HepG2 (cell line): ENCODE measurements around the gene PPP2R5D. TPM values are rescaled to one million over a fixed set of nuclear protein-coding genes. Genes with fewer than 3 reads are reported as not detected.

ENCODE experiments used
- ATM ChIP-seq: fragments of 450-650 bp; IDR thresholded peaks from 2 replicates; pipeline ENCODE4 v1.7.1; 2017; ENCODE audit warnings: mild to moderate bottlenecking, borderline replicate concordance
- ATRX ChIP-seq: sonication (generic); formaldehyde crosslinking; IDR thresholded peaks from 2 replicates; pipeline ENCODE4 v1.4.0; 2020; ENCODE audit warnings: missing genetic modification reagents, borderline replicate concordance
- JARID2 ChIP-seq: sonication (generic); formaldehyde crosslinking; IDR thresholded peaks from 2 replicates; pipeline ENCODE4 v1.8.1; 2023; ENCODE audit warnings: missing genetic modification reagents, inconsistent platforms; ENCODE audit not compliant: insufficient replicate concordance
- KDM6A ChIP-seq: IDR thresholded peaks from 2 replicates; pipeline ENCODE4 v1.6.1; 2016; ENCODE audit warnings: low read depth
- MIER3 ChIP-seq: IDR thresholded peaks from 2 replicates; pipeline ENCODE4 v1.6.1; 2016; ENCODE audit warnings: missing compliant biosample characterization, borderline replicate concordance
- PHB2 ChIP-seq: fragments of 450-650 bp; IDR thresholded peaks from 2 replicates; pipeline ENCODE4 v1.6.1; 2018; ENCODE audit not compliant: partially characterized antibody
- ZNF607 ChIP-seq: sonication (generic); formaldehyde crosslinking; IDR thresholded peaks from 2 replicates; pipeline ENCODE4 v1.5.1; 2020; ENCODE audit warnings: missing genetic modification reagents, mild to moderate bottlenecking, borderline replicate concordance
- polyA plus RNA-seq, 8 experiments: library from polyadenylated mRNA; depleted of rRNA in 3 of 8; stranded (reverse) in 7 of 8; unstranded in 1 of 8; fragments of >200 nt; fragmentation: Illumina TruSeq in 4 of 8; extraction: Trizol in 4 of 8; gene quantifications; 2 replicates each; pipeline versions ENCODE4 v1.2.1 to v1.2.3, GENCODE V29; 2011 to 2016; ENCODE audit warnings: low read depth in 4 of 8, missing spikeins in 1 of 8, mixed read lengths in 1 of 8; ENCODE audit not compliant: insufficient read depth in 1 of 8
- total RNA-seq, 5 experiments: library from RNA; depleted of rRNA; stranded (reverse); fragments of >200 nt; fragmentation: Illumina TruSeq; extraction: Trizol; gene quantifications; 2 replicates each; pipeline ENCODE4 v1.2.3, GENCODE V29; 2016; ENCODE audit warnings: low read depth in 1 of 5
- TF ChIP-seq, protein P1 (sequence below): IDR thresholded peaks from 2 replicates; pipeline ENCODE4 v1.6.1; 2018; ENCODE audit warnings: missing genetic modification reagents, mild to moderate bottlenecking, missing compliant biosample characterization
- TF ChIP-seq, protein P2 (sequence below): sonication (generic); formaldehyde crosslinking; IDR thresholded peaks from 2 replicates; pipeline ENCODE4 v1.4.0; 2020; ENCODE audit warnings: missing genetic modification reagents, borderline replicate concordance
- TF ChIP-seq, protein P3 (sequence below): sonication (generic); formaldehyde crosslinking; IDR thresholded peaks from 2 replicates; pipeline ENCODE4 v1.8.1; 2023; ENCODE audit warnings: mild to moderate bottlenecking, missing genetic modification reagents
- TF ChIP-seq, protein P4 (sequence below): sonication (generic); formaldehyde crosslinking; IDR thresholded peaks from 2 replicates; pipeline ENCODE4 v1.4.0; 2020; ENCODE audit warnings: missing genetic modification reagents
- TF ChIP-seq, protein P5 (sequence below): fragments of 450-650 bp; IDR thresholded peaks from 2 replicates; pipeline ENCODE4 v1.6.1; 2017; ENCODE audit warnings: mild to moderate bottlenecking
- TF ChIP-seq, protein P6 (sequence below): sonication (generic); formaldehyde crosslinking; conservative IDR thresholded peaks from 2 replicates; pipeline ENCODE4 v1.8.1; 2023; ENCODE audit warnings: missing genetic modification reagents
- TF ChIP-seq, protein P7 (sequence below): sonication (generic); formaldehyde crosslinking; IDR thresholded peaks from 2 replicates; pipeline ENCODE4 v1.5.0; 2020; ENCODE audit warnings: missing genetic modification reagents

The PPP2R5D gene
- total and polyA plus RNA-seq, 2 of the 13 experiments (the other 11 are each of a cell fraction or from before 2014, with no cell fraction given), result 53.7 to 60.4 TPM

DNA sequence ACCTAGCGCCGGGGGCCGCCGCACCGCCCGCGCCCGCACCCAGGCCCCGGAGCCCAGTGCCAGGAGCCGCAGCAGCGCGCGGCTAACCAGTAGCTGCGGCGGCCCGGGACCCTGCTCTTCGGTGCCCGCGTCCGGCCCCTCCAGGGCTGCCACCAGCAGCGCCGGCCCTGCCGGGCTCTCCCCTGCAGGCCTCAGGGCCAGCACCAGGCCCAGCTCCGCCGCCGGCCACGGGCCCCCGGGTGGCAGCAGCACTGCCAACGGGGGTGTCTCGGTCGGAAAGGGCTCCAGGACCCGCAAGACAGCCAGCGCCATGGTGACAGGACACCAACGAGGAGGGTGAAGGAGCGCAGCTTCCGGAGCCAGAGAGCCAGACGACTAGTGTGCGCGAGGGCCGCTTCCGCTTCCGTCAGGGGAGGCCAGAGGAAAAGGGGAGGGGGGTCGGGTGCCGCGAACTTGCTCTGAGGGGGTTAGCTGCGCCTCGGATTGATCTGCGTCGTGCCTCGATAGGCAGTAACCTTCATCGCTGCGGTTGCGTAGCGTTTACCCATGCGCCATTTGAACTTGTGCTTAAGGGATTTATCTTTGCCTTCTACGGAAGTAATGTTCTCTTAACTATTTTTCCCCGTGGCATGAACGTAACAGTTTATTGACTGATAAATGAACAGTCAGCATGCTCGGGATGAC lies 5.4 kb upstream of the PPP2R5D start, which contains the start of gene PEX6 (continued):
- TF ChIP-seq, protein P1, sequence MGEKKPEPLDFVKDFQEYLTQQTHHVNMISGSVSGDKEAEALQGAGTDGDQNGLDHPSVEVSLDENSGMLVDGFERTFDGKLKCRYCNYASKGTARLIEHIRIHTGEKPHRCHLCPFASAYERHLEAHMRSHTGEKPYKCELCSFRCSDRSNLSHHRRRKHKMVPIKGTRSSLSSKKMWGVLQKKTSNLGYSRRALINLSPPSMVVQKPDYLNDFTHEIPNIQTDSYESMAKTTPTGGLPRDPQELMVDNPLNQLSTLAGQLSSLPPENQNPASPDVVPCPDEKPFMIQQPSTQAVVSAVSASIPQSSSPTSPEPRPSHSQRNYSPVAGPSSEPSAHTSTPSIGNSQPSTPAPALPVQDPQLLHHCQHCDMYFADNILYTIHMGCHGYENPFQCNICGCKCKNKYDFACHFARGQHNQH (CRISPR knock-in tag), result peak; percentile 91
- TF ChIP-seq, protein P2, sequence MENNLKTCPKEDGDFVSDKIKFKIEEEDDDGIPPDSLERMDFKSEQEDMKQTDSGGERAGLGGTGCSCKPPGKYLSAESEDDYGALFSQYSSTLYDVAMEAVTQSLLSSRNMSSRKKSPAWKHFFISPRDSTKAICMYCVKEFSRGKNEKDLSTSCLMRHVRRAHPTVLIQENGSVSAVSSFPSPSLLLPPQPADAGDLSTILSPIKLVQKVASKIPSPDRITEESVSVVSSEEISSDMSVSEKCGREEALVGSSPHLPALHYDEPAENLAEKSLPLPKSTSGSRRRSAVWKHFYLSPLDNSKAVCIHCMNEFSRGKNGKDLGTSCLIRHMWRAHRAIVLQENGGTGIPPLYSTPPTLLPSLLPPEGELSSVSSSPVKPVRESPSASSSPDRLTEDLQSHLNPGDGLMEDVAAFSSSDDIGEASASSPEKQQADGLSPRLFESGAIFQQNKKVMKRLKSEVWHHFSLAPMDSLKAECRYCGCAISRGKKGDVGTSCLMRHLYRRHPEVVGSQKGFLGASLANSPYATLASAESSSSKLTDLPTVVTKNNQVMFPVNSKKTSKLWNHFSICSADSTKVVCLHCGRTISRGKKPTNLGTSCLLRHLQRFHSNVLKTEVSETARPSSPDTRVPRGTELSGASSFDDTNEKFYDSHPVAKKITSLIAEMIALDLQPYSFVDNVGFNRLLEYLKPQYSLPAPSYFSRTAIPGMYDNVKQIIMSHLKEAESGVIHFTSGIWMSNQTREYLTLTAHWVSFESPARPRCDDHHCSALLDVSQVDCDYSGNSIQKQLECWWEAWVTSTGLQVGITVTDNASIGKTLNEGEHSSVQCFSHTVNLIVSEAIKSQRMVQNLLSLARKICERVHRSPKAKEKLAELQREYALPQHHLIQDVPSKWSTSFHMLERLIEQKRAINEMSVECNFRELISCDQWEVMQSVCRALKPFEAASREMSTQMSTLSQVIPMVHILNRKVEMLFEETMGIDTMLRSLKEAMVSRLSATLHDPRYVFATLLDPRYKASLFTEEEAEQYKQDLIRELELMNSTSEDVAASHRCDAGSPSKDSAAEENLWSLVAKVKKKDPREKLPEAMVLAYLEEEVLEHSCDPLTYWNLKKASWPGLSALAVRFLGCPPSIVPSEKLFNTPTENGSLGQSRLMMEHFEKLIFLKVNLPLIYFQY (CRISPR knock-in tag), result peak; percentile 85; the same call in 1 of the 2 replicates
- 0 out of 2 replicates have a peak, but pooled peaks have one; percentile 11 for TF ChIP-seq ZNF607 (CRISPR knock-in tag)
- TF ChIP-seq, protein P3, sequence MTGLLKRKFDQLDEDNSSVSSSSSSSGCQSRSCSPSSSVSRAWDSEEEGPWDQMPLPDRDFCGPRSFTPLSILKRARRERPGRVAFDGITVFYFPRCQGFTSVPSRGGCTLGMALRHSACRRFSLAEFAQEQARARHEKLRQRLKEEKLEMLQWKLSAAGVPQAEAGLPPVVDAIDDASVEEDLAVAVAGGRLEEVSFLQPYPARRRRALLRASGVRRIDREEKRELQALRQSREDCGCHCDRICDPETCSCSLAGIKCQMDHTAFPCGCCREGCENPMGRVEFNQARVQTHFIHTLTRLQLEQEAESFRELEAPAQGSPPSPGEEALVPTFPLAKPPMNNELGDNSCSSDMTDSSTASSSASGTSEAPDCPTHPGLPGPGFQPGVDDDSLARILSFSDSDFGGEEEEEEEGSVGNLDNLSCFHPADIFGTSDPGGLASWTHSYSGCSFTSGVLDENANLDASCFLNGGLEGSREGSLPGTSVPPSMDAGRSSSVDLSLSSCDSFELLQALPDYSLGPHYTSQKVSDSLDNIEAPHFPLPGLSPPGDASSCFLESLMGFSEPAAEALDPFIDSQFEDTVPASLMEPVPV, result peak; percentile 15; the same call in 1 of the 2 replicates
- TF ChIP-seq, protein P4, sequence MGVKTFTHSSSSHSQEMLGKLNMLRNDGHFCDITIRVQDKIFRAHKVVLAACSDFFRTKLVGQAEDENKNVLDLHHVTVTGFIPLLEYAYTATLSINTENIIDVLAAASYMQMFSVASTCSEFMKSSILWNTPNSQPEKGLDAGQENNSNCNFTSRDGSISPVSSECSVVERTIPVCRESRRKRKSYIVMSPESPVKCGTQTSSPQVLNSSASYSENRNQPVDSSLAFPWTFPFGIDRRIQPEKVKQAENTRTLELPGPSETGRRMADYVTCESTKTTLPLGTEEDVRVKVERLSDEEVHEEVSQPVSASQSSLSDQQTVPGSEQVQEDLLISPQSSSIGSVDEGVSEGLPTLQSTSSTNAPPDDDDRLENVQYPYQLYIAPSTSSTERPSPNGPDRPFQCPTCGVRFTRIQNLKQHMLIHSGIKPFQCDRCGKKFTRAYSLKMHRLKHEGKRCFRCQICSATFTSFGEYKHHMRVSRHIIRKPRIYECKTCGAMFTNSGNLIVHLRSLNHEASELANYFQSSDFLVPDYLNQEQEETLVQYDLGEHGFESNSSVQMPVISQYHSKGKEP, result no peak
- no peak for TF ChIP-seq KDM6A (CRISPR knock-in tag)
- no peak for TF ChIP-seq ATM
- TF ChIP-seq, protein P5, sequence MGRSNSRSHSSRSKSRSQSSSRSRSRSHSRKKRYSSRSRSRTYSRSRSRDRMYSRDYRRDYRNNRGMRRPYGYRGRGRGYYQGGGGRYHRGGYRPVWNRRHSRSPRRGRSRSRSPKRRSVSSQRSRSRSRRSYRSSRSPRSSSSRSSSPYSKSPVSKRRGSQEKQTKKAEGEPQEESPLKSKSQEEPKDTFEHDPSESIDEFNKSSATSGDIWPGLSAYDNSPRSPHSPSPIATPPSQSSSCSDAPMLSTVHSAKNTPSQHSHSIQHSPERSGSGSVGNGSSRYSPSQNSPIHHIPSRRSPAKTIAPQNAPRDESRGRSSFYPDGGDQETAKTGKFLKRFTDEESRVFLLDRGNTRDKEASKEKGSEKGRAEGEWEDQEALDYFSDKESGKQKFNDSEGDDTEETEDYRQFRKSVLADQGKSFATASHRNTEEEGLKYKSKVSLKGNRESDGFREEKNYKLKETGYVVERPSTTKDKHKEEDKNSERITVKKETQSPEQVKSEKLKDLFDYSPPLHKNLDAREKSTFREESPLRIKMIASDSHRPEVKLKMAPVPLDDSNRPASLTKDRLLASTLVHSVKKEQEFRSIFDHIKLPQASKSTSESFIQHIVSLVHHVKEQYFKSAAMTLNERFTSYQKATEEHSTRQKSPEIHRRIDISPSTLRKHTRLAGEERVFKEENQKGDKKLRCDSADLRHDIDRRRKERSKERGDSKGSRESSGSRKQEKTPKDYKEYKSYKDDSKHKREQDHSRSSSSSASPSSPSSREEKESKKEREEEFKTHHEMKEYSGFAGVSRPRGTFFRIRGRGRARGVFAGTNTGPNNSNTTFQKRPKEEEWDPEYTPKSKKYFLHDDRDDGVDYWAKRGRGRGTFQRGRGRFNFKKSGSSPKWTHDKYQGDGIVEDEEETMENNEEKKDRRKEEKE, result no peak
- TF ChIP-seq, protein P6, sequence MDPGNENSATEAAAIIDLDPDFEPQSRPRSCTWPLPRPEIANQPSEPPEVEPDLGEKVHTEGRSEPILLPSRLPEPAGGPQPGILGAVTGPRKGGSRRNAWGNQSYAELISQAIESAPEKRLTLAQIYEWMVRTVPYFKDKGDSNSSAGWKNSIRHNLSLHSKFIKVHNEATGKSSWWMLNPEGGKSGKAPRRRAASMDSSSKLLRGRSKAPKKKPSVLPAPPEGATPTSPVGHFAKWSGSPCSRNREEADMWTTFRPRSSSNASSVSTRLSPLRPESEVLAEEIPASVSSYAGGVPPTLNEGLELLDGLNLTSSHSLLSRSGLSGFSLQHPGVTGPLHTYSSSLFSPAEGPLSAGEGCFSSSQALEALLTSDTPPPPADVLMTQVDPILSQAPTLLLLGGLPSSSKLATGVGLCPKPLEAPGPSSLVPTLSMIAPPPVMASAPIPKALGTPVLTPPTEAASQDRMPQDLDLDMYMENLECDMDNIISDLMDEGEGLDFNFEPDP (CRISPR knock-in tag), result 0 out of 2 replicates have a peak, but pooled peaks have one; percentile 94
- TF ChIP-seq, protein P7, sequence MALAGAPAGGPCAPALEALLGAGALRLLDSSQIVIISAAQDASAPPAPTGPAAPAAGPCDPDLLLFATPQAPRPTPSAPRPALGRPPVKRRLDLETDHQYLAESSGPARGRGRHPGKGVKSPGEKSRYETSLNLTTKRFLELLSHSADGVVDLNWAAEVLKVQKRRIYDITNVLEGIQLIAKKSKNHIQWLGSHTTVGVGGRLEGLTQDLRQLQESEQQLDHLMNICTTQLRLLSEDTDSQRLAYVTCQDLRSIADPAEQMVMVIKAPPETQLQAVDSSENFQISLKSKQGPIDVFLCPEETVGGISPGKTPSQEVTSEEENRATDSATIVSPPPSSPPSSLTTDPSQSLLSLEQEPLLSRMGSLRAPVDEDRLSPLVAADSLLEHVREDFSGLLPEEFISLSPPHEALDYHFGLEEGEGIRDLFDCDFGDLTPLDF (CRISPR knock-in tag), result no peak
- TF ChIP-seq MIER3, result peak; percentile 87; the same call in 1 of the 2 replicates
- no peak for TF ChIP-seq ATRX (CRISPR knock-in tag)
- no peak for TF ChIP-seq PHB2
- no peak for TF ChIP-seq JARID2
